Measurements from ENCODE around the gene PLCD1.
"Not testable (repeated sequence)": the region's sequence is repeated elsewhere in the genome, so short reads cannot be mapped to it uniquely, and the experiment has no call there.

PLCD1 gene

GRCh38 chr3:37997791-37998370 lies 31.6 kb downstream of the PLCD1 start:
- DNase-seq, result no peak

- no peak for DNase-seq
These were observed 32.1 kb downstream of the PLCD1 start for GRCh38 chr3:37997342-37997741.

- peak; percentile 80 to 89 for DNase-seq
These were observed 32.6 kb downstream of the PLCD1 start for GRCh38 chr3:37996785-37997301.

GRCh38 chr3:37995652-37996641 lies 33.5 kb downstream of the PLCD1 start:
- DNase-seq, result no peak

GRCh38 chr3:37994639-37994972 lies 34.8 kb downstream of the PLCD1 start:
- peak in 1 of 2 experiments; percentile 72 for DNase-seq

- DNase-seq, result peak; percentile 89 to 90
These were observed 35.4 kb downstream of the PLCD1 start for GRCh38 chr3:37993820-37994638.

GRCh38 chr3:37993460-37993819 lies 36.0 kb downstream of the PLCD1 start:
- DNase-seq, result no peak

- no peak for DNase-seq
These were observed 36.4 kb downstream of the PLCD1 start for GRCh38 chr3:37993067-37993455.

- no peak for DNase-seq
These were observed 37.0 kb downstream of the PLCD1 start for GRCh38 chr3:37992271-37993066.

GRCh38 chr3:37991823-37992222 lies 37.6 kb downstream of the PLCD1 start:
- no peak for DNase-seq

- no peak for DNase-seq
These were observed 38.3 kb downstream of the PLCD1 start for GRCh38 chr3:37991109-37991508.

- no peak for DNase-seq
These were observed 38.9 kb downstream of the PLCD1 start, which contains the start of gene VILL for GRCh38 chr3:37990527-37990926. VILL (plus strand) TSS chr3:37990786; CDS start chr3:37993673, 2,887 bp downstream.

GRCh38 chr3:37989821-37990480 lies 39.5 kb downstream of the PLCD1 start:
- DNase-seq, result no peak

- no peak for DNase-seq
These were observed 40.4 kb downstream of the PLCD1 start for GRCh38 chr3:37988931-37989525.

- DNase-seq, result not testable (repeated sequence)
These were observed 41.1 kb downstream of the PLCD1 start for GRCh38 chr3:37988376-37988775.

- DNase-seq, result no peak
These were observed 41.7 kb downstream of the PLCD1 start for GRCh38 chr3:37987751-37988179.

- no peak for DNase-seq
These were observed 42.1 kb downstream of the PLCD1 start for GRCh38 chr3:37987315-37987697.

- DNase-seq, result no peak
These were observed 42.7 kb downstream of the PLCD1 start for GRCh38 chr3:37986479-37987314.

GRCh38 chr3:37985637-37986320 lies 43.7 kb downstream of the PLCD1 start:
- no peak for DNase-seq

- DNase-seq, result no peak
These were observed 44.8 kb downstream of the PLCD1 start for GRCh38 chr3:37984596-37984995.

Data from AML-193 (cell line).